Right atrium auricular region (tissue), 2 donors: Measurements from ENCODE around the gene SEC61A2. TPM values are rescaled to one million over a fixed set of nuclear protein-coding genes. Genes with fewer than 3 reads are reported as not detected.

Experiments used
- DNase-seq: peaks from one replicate; pipeline ENCODE4 v3.0.0-alpha.2; 2019; ENCODE audit warnings: low spot score
- H3K27ac ChIP-seq, 2 donors: fragments of 200-600 bp; sonication (generic); 1 replicate in 1 of 2; 2 replicates in 1 of 2; pipeline ENCODE4 v1.5.1; 2016 to 2019
- H3K27me3 ChIP-seq, 2 donors: fragments of 200-600 bp; sonication (generic); one replicate each; pipeline versions ENCODE4 v1.5.1 to v1.6.0; 2017 to 2019
- H3K36me3 ChIP-seq: fragments of 200-600 bp; sonication (generic); one replicate; pipeline ENCODE4 v1.5.1; 2016
- H3K4me1 ChIP-seq, 2 donors: fragments of 200-600 bp; sonication (generic); one replicate each; pipeline versions ENCODE4 v1.5.1 to v1.6.0; 2017 to 2019
- H3K4me3 ChIP-seq, 2 donors: fragments of 200-600 bp; sonication (generic); 1 replicate in 1 of 2; 2 replicates in 1 of 2; pipeline ENCODE4 v1.5.1; 2017 to 2019; ENCODE audit warnings: mild to moderate bottlenecking in 1 of 2, moderate library complexity in 1 of 2
- H3K9me3 ChIP-seq, 2 donors: fragments of 200-600 bp; sonication (generic); one replicate each; pipeline ENCODE4 v1.5.1; 2019
- total RNA-seq, 2 donors: library from RNA; depleted of rRNA; stranded (reverse); fragments of >200 nt; gene quantifications; one replicate each; pipeline ENCODE4 v1.1.0, GENCODE V29; 2016
- TF ChIP-seq, protein P1 (sequence below), 2 donors: fragments of 200-600 bp; sonication (generic); IDR thresholded peaks; one replicate each; pipeline ENCODE4 v1.5.1; 2019; ENCODE audit warnings: antibody characterized with exemption in 2 of 2

The SEC61A2 gene
- total RNA-seq, 2 donors from 2014 or later: 12.2 to 12.4 TPM

DNA sequence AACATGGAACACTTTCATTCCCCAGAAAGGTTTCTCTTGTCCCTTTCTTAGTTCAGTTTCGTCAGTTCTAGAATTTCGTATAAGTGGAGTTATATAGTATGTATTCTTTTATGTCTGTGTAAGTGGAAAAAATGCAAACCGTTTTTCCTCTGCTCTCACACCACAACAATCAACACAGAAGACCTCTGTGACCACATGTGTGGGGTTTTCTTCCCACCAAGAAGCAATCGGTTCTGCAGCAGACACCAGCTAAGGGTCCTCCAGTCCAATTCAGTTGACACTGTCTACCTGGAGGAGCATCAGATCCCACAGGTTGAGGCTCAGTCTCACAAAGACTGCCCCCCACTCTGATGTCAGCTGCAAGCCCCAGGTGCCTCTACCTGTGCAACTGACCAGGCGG, 72.7 kb downstream of the SEC61A2 start:
- peaks cover 25% of the 10 kb centered on the region for H3K36me3 ChIP-seq
- H3K27me3 ChIP-seq: no peaks in the 10 kb centered on the region
- H3K27ac ChIP-seq: no peak overlapping the region
- TF ChIP-seq, protein P1, sequence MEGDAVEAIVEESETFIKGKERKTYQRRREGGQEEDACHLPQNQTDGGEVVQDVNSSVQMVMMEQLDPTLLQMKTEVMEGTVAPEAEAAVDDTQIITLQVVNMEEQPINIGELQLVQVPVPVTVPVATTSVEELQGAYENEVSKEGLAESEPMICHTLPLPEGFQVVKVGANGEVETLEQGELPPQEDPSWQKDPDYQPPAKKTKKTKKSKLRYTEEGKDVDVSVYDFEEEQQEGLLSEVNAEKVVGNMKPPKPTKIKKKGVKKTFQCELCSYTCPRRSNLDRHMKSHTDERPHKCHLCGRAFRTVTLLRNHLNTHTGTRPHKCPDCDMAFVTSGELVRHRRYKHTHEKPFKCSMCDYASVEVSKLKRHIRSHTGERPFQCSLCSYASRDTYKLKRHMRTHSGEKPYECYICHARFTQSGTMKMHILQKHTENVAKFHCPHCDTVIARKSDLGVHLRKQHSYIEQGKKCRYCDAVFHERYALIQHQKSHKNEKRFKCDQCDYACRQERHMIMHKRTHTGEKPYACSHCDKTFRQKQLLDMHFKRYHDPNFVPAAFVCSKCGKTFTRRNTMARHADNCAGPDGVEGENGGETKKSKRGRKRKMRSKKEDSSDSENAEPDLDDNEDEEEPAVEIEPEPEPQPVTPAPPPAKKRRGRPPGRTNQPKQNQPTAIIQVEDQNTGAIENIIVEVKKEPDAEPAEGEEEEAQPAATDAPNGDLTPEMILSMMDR (IDR thresholded peaks at IDR 0.05): no peak
- H3K4me3 ChIP-seq: no peak overlapping the region
- no peak for DNase-seq
- no peaks in the 10 kb centered on the region for H3K9me3 ChIP-seq
- H3K4me1 ChIP-seq: peaks cover 0 to 11% of the 10 kb centered on the region in 2 donors

DNA sequence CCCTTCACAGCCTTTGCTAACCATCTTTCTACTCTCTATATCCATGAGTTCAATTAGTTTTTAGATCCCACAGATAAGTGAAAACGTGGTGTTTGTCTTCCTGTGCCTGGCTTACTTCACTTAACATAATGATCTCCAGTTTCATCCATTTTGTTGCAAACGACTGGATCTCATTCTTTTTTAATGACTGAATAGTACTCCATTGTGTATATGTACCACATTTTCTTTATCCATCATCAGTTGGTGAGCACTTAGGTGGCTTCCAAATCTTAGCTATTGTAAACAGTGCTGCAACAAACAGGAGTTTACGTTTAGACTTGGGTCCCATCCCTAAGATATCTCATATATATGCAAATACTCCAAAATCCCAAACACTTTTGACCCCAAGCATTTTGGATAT, 75.6 kb downstream of the SEC61A2 start:
- no peak overlapping the region for H3K4me3 ChIP-seq
- no peaks in the 10 kb centered on the region for H3K9me3 ChIP-seq
- DNase-seq: no peak
- H3K27me3 ChIP-seq: no peaks in the 10 kb centered on the region
- H3K27ac ChIP-seq: no peak overlapping the region
- peaks cover 22% of the 10 kb centered on the region for H3K36me3 ChIP-seq
- TF ChIP-seq, protein P1 (IDR thresholded peaks at IDR 0.05): no peak
- H3K4me1 ChIP-seq: no peaks in the 10 kb centered on the region

DNA sequence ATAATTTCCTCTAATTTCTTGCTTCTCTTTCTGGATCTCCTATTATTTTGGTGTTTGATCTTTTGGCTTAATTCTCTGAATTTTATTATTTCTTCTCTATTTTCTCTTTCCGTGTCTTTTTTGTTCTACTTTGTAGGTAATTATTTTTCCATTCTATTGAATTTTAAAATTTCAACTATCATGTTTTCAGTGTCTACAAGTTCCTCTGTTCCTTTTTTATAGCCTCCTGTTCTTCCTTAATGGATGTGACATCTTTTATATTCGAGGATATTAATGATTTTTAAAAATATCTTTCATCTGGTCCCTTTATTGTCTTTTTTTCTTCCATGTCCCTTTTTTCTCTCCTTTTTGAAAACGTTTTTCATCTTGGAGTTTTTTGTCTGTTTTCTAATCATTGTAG, 77.6 kb downstream of the SEC61A2 start:
- no peak overlapping the region for H3K4me3 ChIP-seq
- TF ChIP-seq, protein P1 (IDR thresholded peaks at IDR 0.05): no peak
- no peak overlapping the region for H3K27ac ChIP-seq
- peaks cover 26% of the 10 kb centered on the region for H3K36me3 ChIP-seq
- DNase-seq: no peak
- H3K9me3 ChIP-seq: no peaks in the 10 kb centered on the region
- no peaks in the 10 kb centered on the region for H3K4me1 ChIP-seq
- no peaks in the 10 kb centered on the region for H3K27me3 ChIP-seq

DNA sequence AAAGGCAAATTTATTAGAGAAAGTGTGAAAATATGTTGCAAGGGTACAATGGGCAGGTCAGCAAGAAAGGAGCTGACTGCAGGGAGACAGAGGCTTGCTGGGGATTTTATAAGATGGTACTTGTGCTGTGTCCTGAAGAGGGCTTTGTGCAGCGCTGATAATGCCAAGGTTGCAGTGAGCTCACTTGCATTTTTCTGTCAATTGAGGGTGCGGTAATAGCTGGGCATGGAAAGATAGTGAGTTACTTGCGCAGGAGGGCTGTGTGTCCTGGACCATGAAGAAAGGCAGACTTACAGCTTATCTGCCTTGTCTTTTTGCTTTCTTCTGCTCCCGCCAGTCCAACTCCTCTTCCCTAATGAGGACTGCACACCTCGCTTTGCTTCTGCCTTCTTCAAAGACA, 79.0 kb downstream of the SEC61A2 start:
- TF ChIP-seq, protein P1 (IDR thresholded peaks at IDR 0.05): no peak
- DNase-seq: no peak
- no peak overlapping the region for H3K4me3 ChIP-seq
- H3K9me3 ChIP-seq: no peaks in the 10 kb centered on the region
- H3K4me1 ChIP-seq: no peaks in the 10 kb centered on the region
- no peaks in the 10 kb centered on the region for H3K27me3 ChIP-seq
- H3K27ac ChIP-seq: no peak overlapping the region
- peaks cover 33% of the 10 kb centered on the region for H3K36me3 ChIP-seq

DNA sequence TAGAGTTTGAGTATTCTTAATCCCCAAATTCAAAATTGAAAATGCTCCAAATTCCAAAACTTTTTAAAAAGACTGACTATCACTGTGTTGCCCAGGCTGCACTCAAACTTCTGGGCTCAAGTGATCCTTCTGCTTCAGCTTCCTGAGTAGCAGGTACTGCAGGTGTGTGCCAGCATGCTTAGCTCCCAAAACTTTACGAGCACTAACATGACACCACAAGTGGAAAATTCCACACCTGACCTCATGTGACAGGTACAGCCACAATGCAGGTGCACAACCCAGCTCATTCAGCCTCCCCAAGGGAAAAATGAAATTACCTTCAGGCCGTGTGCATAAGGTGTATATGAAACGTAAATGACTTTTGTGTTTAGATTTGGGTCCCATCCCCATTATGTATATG, 83.0 kb downstream of the SEC61A2 start:
- TF ChIP-seq, protein P1 (IDR thresholded peaks at IDR 0.05): no peak
- Histone ChIP-seq H3K9me3 (no peaks in the 10 kb centered on the region), H3K36me3 (peaks cover 42% of the 10 kb centered on the region), H3K27ac (no peak overlapping the region), H3K4me1 (peaks cover 0 to 28% of the 10 kb centered on the region in 2 donors), H3K27me3 (no peaks in the 10 kb centered on the region), H3K4me3 (no peak overlapping the region)
- no peak for DNase-seq

DNA sequence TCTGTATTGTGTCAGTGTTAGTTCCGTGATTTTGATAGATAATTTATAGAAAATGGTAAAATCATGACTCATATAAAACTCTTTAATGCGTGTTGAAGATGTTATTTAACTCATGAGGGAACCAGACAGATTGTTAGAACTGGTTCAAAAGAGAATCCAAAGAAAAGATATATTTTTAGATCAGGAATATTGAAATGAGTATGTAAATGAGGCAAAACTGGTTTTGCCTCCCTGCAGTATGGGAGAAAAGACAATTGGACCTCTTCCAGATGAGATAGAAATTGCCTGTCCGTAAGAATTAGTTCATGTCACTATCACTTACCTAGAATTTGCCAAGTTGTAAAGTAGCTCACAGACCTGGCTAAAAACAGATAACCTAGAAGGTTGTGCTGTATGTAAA, 84.1 kb downstream of the SEC61A2 start:
- H3K4me3 ChIP-seq: no peak overlapping the region
- peaks cover 50% of the 10 kb centered on the region for H3K36me3 ChIP-seq
- no peaks in the 10 kb centered on the region for H3K9me3 ChIP-seq
- TF ChIP-seq, protein P1 (IDR thresholded peaks at IDR 0.05): no peak
- no peak overlapping the region for H3K27ac ChIP-seq
- no peaks in the 10 kb centered on the region for H3K27me3 ChIP-seq
- DNase-seq: no peak
- peaks cover 0 to 28% of the 10 kb centered on the region in 2 donors for H3K4me1 ChIP-seq
